Mesothelial cell of epicardium (in vitro differentiated cells): ENCODE data around the gene TUBB. TPM values are rescaled to one million over a fixed set of nuclear protein-coding genes. Genes with fewer than 3 reads are reported as not detected.

ENCODE experiments used
- DNase-seq, 2 experiments: peaks; one replicate each; pipeline ENCODE4 v3.0.0; 2021; ENCODE audit warnings: low spot score in 2 of 2; ENCODE audit not compliant: unreplicated experiment in 2 of 2
- H3K27ac Mint-ChIP-seq: 2 replicates; pipeline ENCODE4 v1.8.0; 2021; ENCODE audit warnings: mixed read lengths
- H3K27me3 Mint-ChIP-seq: 2 replicates; pipeline ENCODE4 v1.8.0; 2021; ENCODE audit warnings: low read depth, mixed read lengths
- H3K36me3 Mint-ChIP-seq: 2 replicates; pipeline ENCODE4 v1.8.0; 2021; ENCODE audit warnings: mixed read lengths
- H3K4me1 Mint-ChIP-seq: 2 replicates; pipeline ENCODE4 v1.8.0; 2021; ENCODE audit warnings: mixed read lengths
- H3K4me3 Mint-ChIP-seq: 2 replicates; pipeline ENCODE4 v1.8.0; 2021; ENCODE audit warnings: mild to moderate bottlenecking, moderate library complexity, mixed read lengths
- H3K9me3 Mint-ChIP-seq: 2 replicates; pipeline ENCODE4 v1.8.0; 2021; ENCODE audit warnings: mixed read lengths
- total RNA-seq: library from RNA; stranded (reverse); gene quantifications from 3 replicates; pipeline ENCODE4 v1.2.1, GENCODE V29; 2021
- TF ChIP-seq, protein P1 (sequence below): fragments of 200-600 bp; sonication (generic); IDR thresholded peaks from one replicate; pipeline ENCODE4 v1.5.0; 2021; ENCODE audit warnings: antibody characterized with exemption; ENCODE audit not compliant: unreplicated experiment

TUBB gene
- total RNA-seq, 1 donor from 2014 or later: 1,094 TPM

DNA sequence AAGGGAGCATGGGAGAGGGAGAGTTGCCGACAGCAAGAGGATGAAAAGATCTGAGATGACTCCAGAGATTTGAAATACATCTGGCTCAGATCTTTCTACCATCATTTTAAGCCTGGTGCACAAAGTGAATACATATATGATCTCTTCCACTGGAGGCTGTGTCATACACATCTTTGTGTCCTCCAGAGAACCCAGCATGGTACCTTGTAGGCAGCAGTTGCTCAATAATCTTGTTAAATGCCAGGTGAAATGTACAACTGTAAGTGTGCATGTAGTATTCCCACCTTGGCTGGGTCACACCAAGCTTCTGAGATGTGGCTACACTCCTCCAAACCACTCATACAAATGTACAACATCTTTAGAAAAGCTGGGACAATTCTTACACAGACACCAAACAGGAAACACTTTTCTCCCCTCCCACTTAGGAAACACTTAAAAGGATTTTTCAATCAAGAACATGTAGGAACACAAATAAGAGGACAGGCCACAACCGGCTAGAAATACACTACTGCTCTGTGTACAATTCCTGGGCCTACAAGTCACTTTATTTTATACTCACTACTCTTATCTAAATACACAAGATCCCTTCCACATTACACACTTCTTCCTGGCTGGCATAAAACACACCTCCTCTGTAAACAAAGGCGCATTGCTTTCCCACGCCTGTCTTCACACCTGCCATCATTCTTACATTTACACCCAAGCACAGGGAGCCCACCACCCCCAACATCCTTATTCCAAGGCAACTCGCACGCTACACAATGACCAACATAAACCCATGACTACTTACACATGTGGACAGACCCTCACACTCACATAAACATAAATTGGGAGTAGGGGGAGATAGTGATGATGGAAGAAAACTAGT is 28.0 kb downstream of the TUBB start:
- peaks cover 51% of the 10 kb centered on the region for H3K4me1 Mint-ChIP-seq
- no peaks in the 10 kb centered on the region for H3K9me3 Mint-ChIP-seq
- no peak overlapping the region for H3K4me3 Mint-ChIP-seq
- H3K27me3 Mint-ChIP-seq: no peaks in the 10 kb centered on the region
- TF ChIP-seq, protein P1, sequence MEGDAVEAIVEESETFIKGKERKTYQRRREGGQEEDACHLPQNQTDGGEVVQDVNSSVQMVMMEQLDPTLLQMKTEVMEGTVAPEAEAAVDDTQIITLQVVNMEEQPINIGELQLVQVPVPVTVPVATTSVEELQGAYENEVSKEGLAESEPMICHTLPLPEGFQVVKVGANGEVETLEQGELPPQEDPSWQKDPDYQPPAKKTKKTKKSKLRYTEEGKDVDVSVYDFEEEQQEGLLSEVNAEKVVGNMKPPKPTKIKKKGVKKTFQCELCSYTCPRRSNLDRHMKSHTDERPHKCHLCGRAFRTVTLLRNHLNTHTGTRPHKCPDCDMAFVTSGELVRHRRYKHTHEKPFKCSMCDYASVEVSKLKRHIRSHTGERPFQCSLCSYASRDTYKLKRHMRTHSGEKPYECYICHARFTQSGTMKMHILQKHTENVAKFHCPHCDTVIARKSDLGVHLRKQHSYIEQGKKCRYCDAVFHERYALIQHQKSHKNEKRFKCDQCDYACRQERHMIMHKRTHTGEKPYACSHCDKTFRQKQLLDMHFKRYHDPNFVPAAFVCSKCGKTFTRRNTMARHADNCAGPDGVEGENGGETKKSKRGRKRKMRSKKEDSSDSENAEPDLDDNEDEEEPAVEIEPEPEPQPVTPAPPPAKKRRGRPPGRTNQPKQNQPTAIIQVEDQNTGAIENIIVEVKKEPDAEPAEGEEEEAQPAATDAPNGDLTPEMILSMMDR: no peak
- peak overlapping the region; percentile 10 for H3K27ac Mint-ChIP-seq
- no peak for DNase-seq
- no peaks in the 10 kb centered on the region for H3K36me3 Mint-ChIP-seq

GRCh38 chr6:30748851-30749540 is 28.8 kb downstream of the TUBB start:
- no peaks in the 10 kb centered on the region for H3K27me3 Mint-ChIP-seq
- TF ChIP-seq, protein P1: no peak
- no peaks in the 10 kb centered on the region for H3K36me3 Mint-ChIP-seq
- peaks cover 54% of the 10 kb centered on the region for H3K4me1 Mint-ChIP-seq
- peak overlapping the region; percentile 52 for H3K27ac Mint-ChIP-seq
- H3K4me3 Mint-ChIP-seq: no peak overlapping the region
- DNase-seq: no peak
- no peaks in the 10 kb centered on the region for H3K9me3 Mint-ChIP-seq

GRCh38 chr6:30749554-30750378 is 29.6 kb downstream of the TUBB start:
- H3K9me3 Mint-ChIP-seq: no peaks in the 10 kb centered on the region
- peak overlapping the region; percentile 52 for H3K27ac Mint-ChIP-seq

DNA sequence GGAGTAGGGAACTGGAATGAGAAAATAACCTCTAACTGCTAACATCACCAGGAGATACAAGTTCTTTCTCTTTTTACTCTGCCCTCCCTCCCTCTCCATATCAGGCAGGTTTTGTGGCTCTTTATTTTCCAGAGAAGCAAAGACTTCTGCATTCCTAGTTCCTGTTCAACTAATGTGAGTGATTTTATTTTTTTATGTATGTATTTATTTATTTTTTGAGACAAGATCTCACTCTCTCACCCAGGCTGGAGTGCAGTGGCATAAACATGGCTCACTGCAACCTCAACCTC is 30.2 kb downstream of the TUBB start:
- H3K4me3 Mint-ChIP-seq: no peak overlapping the region
- H3K27ac Mint-ChIP-seq: peak overlapping the region; percentile 37
- no peaks in the 10 kb centered on the region for H3K9me3 Mint-ChIP-seq
- no peaks in the 10 kb centered on the region for H3K36me3 Mint-ChIP-seq
- H3K27me3 Mint-ChIP-seq: no peaks in the 10 kb centered on the region
- no peak for DNase-seq
- TF ChIP-seq, protein P1: no peak
- H3K4me1 Mint-ChIP-seq: peaks cover 46% of the 10 kb centered on the region

More at GRCh38 chr6:30749554-30750378, 29.6 kb downstream of the TUBB start:
- TF ChIP-seq, protein P1: no peak
- Mint-ChIP-seq H3K4me3 (no peak overlapping the region), H3K27me3 (no peaks in the 10 kb centered on the region), H3K4me1 (peaks cover 51% of the 10 kb centered on the region), H3K36me3 (no peaks in the 10 kb centered on the region)
- no peak for DNase-seq

DNA sequence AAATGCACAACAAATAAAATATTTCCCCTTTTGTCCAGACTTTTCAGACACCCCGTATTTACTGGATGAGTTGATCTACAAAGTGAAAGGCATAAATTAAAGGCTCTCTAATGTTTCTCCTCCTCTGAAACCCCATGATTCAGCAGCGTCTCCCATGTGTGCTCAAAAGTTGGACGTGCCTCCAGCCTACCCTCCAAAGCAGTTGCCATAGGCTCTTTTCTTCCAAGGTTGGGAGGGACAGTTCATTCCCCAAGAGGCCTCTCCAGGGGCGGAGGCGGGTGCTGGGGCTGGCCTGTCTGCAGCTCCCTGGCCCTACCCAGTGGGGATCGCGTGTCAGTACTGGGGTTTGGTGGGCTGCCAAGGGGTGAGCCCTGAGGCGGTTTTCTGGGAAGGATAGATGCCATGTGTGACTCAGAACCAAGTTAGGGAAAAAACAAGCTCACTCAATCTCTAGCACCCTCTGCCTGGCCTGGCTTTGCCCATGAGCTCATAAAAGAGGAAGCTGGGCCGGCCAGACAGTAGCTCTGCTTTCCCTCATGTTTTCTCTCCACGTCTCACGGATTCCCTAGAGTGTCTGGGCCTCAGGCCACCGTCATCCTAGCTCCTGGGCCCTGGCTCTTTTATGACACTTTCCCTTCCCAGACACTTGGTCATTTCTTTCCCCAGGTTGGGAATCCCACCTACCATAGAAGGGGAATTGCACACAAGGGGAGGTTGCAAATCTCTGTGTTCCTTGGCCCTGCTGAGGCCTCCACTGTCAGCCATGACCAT is 32.2 kb downstream of the TUBB start:
- H3K4me1 Mint-ChIP-seq: peaks cover 46% of the 10 kb centered on the region
- H3K4me3 Mint-ChIP-seq: no peak overlapping the region
- H3K9me3 Mint-ChIP-seq: no peaks in the 10 kb centered on the region
- DNase-seq: peak; percentile 64 to 82
- TF ChIP-seq, protein P1: no peak
- no peaks in the 10 kb centered on the region for H3K36me3 Mint-ChIP-seq
- H3K27ac Mint-ChIP-seq: peak overlapping the region; percentile 96
- H3K27me3 Mint-ChIP-seq: no peaks in the 10 kb centered on the region
